ENCODE measurements around the gene KSR1. TPM values are rescaled to one million over a fixed set of nuclear protein-coding genes. Genes with fewer than 3 reads are reported as not detected.

KSR1 gene
- total RNA-seq, 1 experiment from 2014 or later: 41.7 TPM

- Histone ChIP-seq H3K27ac (ENCODE audit: low read depth, low read length, poor library complexity, severe bottlenecking) (no peak overlapping the region), H3K27me3 (replicated peaks; ENCODE audit: insufficient read depth, low read depth, low read length, poor library complexity) (no peaks in the 10 kb centered on the region), H3K4me3 (ENCODE audit: low read depth, low read length, poor library complexity, severe bottlenecking) (no peak overlapping the region), H3K4me1 (ENCODE audit: insufficient read depth, low read length, poor library complexity, severe bottlenecking) (peaks cover 14% of the 10 kb centered on the region), H3K9me3 (ENCODE audit: low read depth, low read length, poor library complexity, severe bottlenecking) (no peaks in the 10 kb centered on the region), H3K36me3 (ENCODE audit: insufficient read depth, low read length, poor library complexity, severe bottlenecking) (no peaks in the 10 kb centered on the region)
- intact Hi-C loops (cut with micrococcal nuclease; ENCODE audit: unreplicated experiment): no loop called here
- POLR2A ChIA-PET (ENCODE audit: low non-redundant PET): no interaction called here
- BruUV-seq (replicated peaks): no TSS peak
- CTCF ChIA-PET: no interaction called here
- no peak for DNase-seq (ENCODE audit: low spot score)
- TF ChIP-seq, protein P1, sequence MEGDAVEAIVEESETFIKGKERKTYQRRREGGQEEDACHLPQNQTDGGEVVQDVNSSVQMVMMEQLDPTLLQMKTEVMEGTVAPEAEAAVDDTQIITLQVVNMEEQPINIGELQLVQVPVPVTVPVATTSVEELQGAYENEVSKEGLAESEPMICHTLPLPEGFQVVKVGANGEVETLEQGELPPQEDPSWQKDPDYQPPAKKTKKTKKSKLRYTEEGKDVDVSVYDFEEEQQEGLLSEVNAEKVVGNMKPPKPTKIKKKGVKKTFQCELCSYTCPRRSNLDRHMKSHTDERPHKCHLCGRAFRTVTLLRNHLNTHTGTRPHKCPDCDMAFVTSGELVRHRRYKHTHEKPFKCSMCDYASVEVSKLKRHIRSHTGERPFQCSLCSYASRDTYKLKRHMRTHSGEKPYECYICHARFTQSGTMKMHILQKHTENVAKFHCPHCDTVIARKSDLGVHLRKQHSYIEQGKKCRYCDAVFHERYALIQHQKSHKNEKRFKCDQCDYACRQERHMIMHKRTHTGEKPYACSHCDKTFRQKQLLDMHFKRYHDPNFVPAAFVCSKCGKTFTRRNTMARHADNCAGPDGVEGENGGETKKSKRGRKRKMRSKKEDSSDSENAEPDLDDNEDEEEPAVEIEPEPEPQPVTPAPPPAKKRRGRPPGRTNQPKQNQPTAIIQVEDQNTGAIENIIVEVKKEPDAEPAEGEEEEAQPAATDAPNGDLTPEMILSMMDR (conservative IDR thresholded peaks at IDR 0.05; ENCODE audit: low read depth, low read length): no peak
- no peak for TF ChIP-seq EZH2 (IDR thresholded peaks at IDR 0.05; ENCODE audit: borderline replicate concordance, low read depth, low read length, poor library complexity, severe bottlenecking)
Measured at GRCh38 chr17:27550974-27551505, 94.8 kb downstream of the KSR1 start.

DNA sequence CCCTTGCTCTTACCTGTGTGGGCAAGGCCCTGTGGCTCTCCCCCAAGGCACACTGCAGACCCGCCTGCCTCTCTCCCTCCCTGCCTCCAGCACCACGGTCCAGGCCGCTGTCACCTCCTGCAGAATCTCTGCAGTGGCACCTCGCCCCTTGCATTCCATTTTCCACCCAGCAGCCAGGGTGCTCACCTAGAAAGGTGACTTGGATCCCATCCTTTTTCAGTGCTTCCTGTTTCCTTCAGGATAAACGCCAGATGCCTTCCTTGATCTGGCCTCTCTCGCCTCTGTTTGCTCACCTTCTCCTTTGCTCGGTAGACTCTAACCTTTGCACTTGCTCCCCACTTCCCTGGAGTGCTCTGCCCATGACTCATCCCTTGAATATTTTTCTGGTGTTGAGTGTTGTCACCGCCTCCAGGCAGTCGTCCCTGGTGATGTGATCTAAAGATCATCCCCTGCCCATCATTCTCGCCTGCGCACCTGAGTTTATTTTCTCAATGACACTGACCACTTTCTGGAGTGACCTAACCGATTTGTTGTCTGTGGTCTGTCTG is 95.5 kb downstream of the KSR1 start:
- no TSS peak for BruUV-seq (replicated peaks)
- TF ChIP-seq EZH2 (IDR thresholded peaks at IDR 0.05; ENCODE audit: borderline replicate concordance, low read depth, low read length, poor library complexity, severe bottlenecking): no peak
- TF ChIP-seq, protein P1 (conservative IDR thresholded peaks at IDR 0.05; ENCODE audit: low read depth, low read length): no peak
- Histone ChIP-seq H3K9me3 (ENCODE audit: low read depth, low read length, poor library complexity, severe bottlenecking) (no peaks in the 10 kb centered on the region), H3K27me3 (replicated peaks; ENCODE audit: insufficient read depth, low read depth, low read length, poor library complexity) (no peaks in the 10 kb centered on the region), H3K36me3 (ENCODE audit: insufficient read depth, low read length, poor library complexity, severe bottlenecking) (no peaks in the 10 kb centered on the region), H3K4me1 (ENCODE audit: insufficient read depth, low read length, poor library complexity, severe bottlenecking) (peaks cover 14% of the 10 kb centered on the region), H3K4me3 (ENCODE audit: low read depth, low read length, poor library complexity, severe bottlenecking) (no peak overlapping the region), H3K27ac (ENCODE audit: low read depth, low read length, poor library complexity, severe bottlenecking) (no peak overlapping the region)
- POLR2A ChIA-PET (ENCODE audit: low non-redundant PET): no interaction called here
- no peak for DNase-seq (ENCODE audit: low spot score)
- CTCF ChIA-PET: no interaction called here
- intact Hi-C loops (cut with micrococcal nuclease; ENCODE audit: unreplicated experiment): no loop called here

DNA sequence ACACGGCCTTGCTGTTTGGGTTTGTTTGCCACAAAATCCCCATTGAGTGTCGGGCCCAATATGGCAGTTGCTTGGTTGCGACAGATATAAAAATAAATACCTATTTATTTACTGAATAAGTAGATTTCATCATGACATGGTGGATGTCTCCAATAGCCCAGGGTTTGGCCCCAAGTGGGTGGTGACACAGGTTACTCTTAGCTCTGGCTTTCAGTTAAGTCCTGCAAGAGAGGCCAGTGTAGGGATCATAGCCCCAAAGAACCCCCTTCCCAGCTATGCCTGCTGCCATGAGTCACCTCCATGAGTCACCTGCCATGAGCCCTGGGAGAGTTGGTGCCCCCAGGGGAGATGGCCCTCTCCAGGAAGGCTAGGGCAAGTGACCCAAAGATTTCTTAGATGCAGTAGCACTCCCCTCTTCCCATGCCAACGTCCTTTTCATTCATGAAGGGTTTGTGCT is 96.1 kb downstream of the KSR1 start:
- H3K9me3 ChIP-seq (ENCODE audit: low read depth, low read length, poor library complexity, severe bottlenecking): no peaks in the 10 kb centered on the region
- CTCF ChIA-PET: no interaction called here
- no peak overlapping the region for H3K4me3 ChIP-seq (ENCODE audit: low read depth, low read length, poor library complexity, severe bottlenecking)
- no peaks in the 10 kb centered on the region for H3K27me3 ChIP-seq (replicated peaks; ENCODE audit: insufficient read depth, low read depth, low read length, poor library complexity)
- TF ChIP-seq, protein P1 (conservative IDR thresholded peaks at IDR 0.05; ENCODE audit: low read depth, low read length): no peak
- no peak for TF ChIP-seq EZH2 (IDR thresholded peaks at IDR 0.05; ENCODE audit: borderline replicate concordance, low read depth, low read length, poor library complexity, severe bottlenecking)
- no peak for DNase-seq (ENCODE audit: low spot score)
- intact Hi-C loops (cut with micrococcal nuclease; ENCODE audit: unreplicated experiment): no loop called here
- POLR2A ChIA-PET (ENCODE audit: low non-redundant PET): no interaction called here
- no peaks in the 10 kb centered on the region for H3K36me3 ChIP-seq (ENCODE audit: insufficient read depth, low read length, poor library complexity, severe bottlenecking)
- H3K27ac ChIP-seq (ENCODE audit: low read depth, low read length, poor library complexity, severe bottlenecking): no peak overlapping the region
- peaks cover 10% of the 10 kb centered on the region for H3K4me1 ChIP-seq (ENCODE audit: insufficient read depth, low read length, poor library complexity, severe bottlenecking)
- no TSS peak for BruUV-seq (replicated peaks)
